AG20443 (cell line): ENCODE data around the gene GRM1.

ENCODE experiments used
- DNase-seq: peaks from one replicate; pipeline ENCODE4 v3.0.0; 2012; ENCODE audit warnings: low spot score, mixed read lengths

Gene GRM1

DNA sequence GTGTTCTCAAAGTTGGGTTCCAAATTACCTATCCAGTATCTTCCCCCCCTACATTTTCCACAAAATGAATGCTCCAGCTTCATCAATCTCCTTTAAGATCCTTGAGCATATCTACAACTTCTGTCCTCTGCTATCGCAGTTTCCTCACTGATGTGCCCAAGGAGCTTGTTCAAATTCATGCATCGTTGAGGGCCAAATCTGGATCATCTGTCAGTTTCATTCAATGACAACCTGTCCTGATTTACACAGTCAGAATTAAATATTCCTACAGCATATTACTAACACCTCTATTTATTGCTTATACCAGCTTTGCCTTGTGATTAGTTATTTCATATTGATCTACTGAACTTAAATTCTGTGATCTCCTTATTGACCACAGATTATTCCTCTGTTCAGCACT, 68.7 kb downstream of the GRM1 start:
- no peak for DNase-seq

DNA sequence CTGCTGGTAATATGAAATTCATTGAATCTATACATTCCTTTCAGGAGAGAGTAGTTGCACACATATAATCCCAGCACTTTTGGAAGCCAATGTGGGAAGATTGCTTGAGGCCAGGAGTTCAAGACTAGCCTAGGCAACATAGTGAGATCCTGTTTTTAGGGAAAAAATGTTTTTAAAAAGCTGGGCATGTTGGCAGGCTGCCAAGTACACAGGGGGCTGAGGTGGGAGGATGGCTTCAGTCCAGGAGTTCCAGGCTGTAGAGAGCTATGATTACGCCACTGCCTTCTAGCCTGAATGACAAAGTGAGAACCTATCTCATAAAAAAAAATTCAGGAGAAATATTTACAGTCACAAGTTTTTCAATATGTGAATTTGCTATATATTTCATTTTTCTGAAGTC, 71.9 kb downstream of the GRM1 start:
- no peak for DNase-seq

DNA sequence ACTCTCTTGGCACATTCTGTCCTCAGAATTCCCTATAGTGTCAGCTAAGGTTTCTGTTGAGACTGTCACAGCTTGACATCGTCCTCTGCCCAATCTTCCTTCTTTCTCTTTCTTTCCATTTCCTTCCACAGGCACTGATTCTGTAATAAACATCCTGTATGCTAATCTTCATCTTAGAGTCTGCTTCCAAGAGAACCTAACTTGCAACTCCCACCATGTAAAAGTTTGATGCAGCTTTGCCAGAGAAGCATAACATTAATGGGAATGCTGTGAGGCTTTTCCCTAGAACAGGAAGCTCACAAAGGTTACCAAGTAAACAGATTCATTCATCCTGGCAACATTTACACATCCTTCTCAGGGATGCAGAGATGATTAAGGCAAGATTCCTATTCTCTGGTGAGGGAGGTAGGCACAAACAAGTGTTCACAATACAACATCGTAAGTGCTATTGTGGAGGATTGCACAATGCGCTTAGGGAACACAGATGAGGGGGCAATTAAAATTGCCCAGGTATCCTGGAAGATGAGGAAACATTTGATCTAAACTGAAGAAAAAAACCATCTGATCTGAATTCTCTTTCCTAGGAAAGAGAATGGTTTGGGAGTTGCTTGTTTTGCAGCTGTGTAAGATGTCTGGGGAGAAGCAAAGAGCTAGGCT, 74.7 kb downstream of the GRM1 start:
- DNase-seq = no peak

DNA sequence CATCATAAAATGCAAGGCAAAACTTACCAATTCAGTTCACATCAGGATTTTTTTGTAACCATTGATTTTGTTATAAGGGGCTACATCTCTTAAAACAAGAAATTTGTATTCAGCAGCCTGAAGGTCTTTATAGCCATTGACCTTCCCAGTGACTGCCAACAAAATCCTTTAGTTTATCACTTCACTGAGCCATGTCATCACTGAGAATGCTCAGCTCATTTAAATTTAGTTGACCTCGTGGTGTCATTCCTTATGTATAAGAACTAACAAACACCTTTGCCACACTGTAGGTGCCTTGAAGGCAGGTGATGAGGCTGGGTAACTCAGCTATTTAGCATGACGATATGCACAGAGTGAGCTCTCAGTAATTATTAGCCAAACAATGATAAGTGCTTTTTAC, 77.7 kb downstream of the GRM1 start:
- DNase-seq = no peak

DNA sequence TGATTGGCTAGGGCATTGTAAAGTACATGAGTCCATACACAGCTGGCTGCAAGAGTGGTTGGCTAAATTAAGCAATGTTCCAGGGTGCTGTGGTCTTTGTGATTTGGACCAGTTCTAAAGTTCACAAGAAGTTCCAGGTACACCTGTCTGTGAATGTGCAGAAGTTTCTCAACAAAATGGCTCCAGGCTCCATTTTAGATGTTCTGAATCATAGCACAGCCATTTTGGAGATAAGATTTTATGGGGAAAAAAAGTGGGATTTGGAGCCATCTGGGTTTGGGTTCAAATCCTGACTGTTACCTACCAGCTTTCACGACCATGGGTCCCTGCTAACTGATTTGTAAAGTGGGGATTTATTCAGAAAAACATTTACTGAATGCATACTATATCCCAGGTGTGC, 82.1 kb downstream of the GRM1 start:
- DNase-seq = no peak

DNA sequence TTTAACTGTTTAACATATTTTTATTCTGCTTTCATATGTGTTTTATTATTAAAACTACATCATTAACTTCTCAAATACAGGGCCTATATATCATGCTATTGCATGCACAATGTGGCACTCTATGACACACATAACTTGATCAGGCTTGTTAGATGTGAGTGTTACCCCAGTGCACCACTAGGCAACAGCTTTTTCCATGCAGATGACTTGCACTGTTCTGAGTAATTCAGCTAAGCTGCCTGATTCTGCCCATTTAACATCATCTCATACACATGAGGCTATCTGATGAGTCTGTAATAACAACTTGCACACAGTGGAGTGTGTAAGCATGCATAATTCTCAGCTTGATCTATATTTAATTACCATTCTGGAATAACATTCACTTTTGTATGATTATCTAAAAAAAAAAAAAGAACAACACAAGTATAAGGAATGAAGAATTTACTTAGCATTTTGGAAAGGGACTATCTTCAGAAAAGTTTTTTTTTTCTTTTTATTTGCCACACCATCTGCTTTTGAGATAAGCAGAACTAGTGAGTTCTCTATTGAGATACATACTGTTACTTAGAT, 83.1 kb downstream of the GRM1 start:
- no peak for DNase-seq

DNA sequence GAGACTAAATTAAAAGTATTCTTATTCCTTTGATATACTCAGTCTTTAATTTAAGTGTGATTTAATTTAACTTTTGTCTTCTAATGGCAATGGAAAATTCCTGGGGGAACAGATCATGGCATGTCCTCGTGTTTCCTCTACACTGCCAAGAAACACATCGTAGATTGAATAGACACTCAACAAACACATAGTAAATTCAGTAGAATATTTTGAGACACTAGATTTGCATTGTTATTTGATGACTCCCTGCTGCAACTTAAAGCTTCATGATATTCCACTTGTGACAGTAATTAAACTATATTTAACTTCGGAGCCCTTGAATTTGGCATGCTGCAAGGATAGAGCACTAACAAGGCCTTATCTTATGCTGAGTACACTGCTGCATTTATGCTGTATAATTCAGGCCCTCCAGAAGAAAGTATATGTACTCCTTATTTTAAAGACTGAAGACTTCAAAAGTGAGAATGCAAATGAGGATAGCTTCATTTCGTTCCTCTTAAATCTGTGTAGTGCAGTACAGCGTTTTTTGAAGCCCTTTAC, 84.3 kb downstream of the GRM1 start:
- no peak for DNase-seq

DNA sequence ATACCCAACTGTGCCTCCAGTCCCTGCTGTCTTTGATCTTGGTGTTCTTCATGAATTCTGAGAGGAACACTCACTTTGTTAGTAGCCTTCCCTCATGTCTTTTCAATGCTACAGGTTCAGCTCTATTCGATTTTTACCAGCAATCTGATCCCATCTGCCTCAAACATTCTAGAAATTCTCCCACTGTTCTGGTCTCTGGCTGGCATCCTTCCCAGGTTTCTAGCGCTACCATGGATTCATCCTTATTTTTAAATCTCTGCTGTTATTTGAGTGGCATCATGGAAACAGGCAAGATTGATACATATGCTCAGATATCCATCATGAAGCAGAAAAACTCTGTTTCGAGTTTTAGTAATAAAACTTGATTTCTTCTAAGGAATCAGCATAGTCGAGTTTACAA, 94.8 kb downstream of the GRM1 start:
- DNase-seq = no peak

DNA sequence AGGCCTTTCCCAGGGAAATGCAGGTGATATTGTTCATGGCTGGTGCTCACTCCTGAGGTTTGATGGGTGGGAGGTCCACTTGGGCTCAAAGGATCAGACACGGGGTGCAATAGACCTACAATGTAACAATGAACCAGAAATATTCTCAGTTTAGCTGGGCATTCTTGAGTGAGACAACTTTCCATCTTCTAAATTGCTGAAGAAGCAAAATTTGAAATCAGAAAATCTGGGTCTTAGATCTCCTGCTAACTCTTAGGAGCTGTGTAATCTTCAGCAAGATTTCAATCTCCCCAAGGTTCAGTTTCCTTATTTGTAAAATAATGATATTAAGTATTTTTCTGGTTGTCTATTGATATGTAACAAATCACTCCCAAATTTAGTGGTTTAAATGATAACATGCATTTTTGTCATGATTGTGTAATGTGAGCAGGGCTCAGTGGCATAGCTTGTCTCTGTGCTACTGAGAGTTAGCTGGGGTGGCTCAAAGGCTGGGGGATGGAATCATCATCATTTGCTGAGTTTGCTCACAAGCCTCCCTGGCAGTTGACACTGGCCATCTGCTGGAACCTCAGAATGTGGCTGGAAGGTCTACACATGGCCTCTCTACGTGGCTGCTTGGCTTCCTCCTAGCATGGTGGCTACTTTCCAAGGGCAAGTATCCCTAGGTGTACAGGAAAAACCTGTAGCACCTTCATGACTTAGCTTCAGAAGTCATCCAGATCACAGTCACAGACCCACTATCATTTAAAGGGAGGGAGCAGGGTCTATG, 98.8 kb downstream of the GRM1 start:
- DNase-seq = no peak

DNA sequence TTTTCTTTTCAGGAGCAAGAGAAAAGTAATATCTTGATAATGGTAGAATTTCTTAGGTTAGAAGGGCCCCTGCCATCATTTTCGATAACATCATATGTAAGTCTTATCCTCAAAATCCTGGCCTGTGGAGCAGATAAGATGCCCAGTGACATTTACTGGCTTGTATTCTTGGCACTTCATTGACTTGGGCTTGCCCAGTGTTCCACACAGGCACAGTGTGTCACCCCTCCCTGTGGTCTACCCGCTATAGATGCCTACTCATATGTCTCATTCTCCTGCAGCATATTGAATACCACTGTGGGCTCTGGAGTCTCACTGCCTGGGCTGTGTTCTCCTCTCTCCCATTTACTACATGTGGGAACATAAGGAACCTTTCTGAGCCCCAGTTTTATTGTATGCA, 105.0 kb downstream of the GRM1 start:
- no peak for DNase-seq

DNA sequence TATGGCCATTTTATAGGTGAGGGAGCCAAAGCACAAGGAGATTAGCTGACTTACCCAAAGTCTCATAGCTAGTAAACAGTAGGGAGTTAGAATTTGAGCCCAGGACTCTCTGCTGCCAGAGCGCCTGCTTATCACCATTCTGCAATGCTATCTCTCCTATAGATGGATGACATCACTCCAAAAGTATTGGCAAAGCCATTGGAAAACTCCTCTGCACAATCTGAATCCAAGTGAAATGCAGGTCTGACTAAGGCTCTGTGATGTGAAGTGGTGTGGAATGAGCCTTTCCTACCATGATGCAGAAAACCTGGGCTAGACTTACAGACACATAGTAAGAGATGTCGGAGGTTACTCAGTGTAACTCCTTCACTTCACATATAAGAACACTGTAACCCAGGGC, 106.3 kb downstream of the GRM1 start:
- DNase-seq = no peak

DNA sequence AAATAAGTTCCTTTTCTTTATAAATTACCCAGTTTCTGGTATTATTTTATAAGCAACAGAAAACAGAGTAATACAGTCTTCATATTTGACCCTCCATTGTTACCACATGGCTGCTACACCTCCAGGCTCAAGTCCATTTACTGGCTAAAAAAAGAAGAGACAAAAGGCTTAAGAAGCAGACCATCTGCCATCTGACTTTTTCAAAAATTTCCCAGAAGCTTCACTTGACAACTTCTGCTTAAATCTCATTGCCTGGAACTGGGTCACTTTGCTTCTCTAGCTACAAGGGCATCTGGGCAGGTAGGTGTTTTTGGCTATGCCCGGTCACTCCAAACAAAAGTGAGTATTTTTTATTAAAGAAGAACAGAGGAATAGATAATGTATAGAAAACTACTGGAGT, 118.0 kb downstream of the GRM1 start:
- DNase-seq = no peak

DNA sequence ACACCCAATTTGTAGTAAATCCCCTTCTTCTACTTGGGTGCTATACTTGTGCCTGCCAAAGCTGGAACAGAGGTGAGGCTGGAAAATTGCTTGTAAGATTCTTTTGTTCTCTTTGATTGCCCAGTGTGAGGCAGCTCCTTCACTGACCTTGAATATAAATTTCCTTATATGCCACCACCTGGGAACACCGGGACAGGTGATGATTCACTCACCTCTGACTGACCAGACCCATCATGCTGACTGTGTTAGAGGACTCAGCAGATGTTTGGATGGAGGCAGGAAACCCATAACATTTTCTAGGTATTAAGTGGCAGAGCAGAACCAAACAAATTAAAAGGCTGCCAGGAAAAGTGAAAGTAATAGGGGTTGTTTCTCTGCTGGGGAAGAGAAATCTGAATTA, 120.9 kb downstream of the GRM1 start:
- no peak for DNase-seq

DNA sequence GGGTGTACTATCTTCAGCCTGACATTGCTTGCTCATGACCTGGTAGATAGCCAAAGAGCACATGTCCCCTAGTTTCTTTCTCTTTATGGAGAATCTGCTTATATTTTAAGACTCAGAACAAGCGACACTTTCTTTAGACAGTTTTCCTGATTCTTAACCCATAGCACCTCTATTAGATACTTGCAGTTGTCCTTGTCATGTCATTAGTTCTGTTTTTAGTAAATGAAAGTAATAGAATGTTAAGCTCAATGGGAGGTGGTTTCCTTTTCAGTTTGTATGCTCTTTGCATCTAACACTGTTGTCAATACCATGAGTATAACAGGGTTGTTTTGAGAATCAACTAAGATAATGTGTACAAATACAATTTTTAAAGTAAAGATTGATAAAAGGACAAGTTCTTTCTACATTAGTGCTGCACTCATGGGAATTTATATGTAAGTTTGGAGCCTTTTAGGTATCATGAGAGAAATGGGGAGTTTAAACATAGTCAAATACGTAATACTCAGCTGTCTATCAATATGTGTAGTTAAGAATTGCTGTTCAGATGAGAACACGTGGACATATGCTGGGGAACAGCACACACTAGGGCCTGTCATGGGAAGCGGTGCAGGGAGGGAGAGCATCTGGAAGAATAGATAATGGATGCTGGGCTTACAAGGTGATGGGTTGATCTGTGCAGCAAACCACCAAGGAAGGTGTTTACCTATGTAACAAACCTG, 124.3 kb downstream of the GRM1 start:
- DNase-seq = no peak

DNA sequence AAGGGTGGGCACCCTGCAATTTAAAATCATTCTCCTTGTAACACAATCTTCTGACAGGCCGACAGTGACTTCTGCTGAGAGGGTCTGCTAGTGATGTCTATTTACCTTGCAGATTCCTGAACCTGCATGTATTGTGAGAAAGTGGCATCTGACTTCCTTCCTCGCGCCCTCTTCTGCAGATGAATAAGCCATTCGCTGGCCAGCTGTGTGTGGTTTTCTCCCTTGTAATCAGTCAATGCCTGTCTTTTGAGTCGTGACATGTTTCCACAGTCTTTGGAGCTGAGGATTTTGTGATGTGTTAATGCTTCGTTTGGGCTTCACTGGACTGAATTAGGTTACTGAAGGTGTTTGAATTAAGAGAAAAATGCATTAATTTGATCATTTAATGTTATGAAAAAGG, 125.3 kb downstream of the GRM1 start:
- no peak for DNase-seq

DNA sequence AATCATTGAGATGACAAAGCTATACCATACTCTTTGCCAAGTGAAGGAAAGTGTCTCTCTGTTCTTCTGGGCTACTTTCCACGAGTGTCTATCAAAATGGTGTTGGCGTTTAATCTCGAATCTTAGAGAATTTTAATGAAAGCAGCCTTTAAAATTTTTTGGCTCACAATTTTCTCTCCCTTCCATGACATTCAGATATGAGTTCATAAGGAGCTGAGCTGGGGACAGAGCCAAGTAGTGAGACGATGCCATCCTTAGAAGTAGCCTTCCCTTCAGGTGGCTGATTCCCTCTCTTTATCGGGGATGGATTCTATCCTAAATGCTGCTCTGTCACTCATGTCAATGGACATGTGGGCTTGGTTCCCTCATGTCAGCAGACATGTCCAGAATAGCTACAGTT, 132.8 kb downstream of the GRM1 start:
- DNase-seq = no peak

DNA sequence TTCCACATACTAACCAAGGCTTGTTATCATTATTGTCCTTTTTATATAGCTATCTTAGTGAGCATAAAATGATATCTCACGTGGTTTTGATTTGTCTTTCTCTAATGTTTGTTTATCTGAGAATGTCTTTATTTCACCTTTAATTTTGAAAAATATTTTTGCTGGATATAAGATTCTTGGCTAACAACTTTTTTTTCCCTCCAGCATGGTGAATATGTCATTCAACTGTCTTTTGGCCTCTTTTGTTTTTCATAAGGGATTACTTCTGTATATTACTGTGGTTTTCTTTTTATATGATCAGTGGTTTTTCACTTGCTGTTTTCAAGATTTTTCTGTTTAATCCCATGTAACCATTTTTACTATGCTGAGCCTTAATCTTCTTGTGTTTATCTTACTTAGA, 141.0 kb downstream of the GRM1 start:
- no peak for DNase-seq

DNA sequence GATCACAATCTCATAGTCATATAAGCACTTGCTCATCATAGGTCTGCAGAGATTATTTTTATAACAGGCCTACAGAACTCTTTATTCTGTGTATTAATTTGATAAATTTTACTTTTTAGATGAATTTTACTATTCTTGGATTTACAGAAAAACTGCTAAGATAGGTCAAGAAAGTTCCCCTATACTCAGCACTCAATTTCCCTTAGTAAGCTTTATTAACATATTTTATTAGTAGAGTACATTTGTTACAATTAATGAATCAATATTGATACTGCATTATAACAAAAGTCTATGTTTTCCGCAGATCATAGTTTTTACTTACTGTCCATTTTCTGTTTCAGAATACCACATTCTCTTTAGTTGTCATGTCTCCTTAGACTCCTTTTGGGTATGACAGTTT, 148.9 kb downstream of the GRM1 start:
- DNase-seq = no peak

DNA sequence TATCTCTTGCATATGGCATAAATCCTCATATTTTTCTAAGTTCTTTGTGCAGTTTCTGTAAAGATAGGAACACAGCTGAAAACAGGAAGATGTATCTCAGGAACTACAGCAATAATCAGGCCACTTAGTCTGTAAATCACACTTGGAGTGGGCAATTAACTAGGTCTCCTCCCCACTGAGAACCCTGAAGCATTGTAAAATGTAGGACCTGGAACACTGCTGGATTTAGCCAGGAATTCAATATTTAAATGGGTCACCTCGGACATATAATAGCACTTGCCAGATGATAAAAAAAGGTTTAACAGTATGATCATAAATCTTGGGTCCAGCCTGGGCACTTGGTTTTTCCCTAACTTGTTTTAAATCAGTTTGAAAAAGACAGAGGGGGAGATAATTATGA, 155.0 kb downstream of the GRM1 start:
- no peak for DNase-seq

DNA sequence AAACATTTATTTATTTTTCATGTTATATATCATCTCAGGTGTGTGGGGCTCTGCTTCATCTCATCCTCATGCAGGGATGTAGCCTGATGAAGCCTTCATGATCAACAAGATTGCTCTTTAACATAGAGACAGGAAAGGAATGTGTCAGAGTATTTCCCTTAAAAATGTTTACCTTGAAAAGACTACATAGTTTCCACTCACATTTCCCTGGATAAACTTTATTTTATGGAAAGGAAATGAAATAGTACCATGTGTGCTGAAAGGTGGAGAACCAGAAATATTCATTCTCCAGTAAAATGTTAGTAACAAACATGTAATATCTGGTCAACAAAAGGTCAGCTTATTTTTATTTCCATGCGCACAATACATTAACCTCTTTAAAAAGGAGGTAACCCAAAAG, 155.8 kb downstream of the GRM1 start:
- no peak for DNase-seq

DNA sequence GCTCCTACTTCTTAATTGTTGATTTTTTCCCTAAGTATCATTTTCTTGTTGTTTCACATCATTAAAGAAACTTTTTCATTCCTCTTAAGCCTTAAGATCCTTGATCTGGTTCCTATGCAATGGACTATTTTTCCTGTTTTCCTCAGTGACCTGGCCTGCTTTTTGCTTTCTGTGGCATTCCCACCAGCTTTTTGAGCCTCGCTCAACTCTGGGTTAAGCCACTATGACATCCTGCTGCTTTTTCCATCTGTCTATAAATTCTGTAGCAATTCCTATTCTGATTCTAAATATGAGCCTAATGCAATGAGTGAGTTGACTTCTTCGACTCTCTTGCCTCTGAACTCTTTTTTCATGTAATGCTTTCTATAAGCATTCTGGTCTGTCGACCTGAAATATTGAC, 160.3 kb downstream of the GRM1 start:
- DNase-seq = no peak

DNA sequence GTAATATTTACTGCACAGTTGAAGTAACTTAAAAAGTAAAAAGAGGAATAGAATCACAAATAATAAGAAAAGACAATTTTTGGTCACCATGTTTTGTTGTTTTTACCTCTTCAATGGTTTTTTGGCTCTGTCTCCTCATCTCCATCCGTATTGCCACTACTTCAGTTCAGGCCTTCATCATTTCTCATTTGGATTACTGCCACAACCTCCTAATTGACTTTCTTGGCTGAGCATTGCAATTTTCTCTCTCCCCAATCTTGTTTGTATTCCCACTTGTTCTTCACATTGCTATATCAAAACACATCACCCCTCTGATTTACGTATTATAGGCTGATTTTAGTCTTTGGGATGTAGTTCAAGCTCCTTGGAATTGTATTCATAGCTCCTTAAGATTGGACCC, 161.7 kb downstream of the GRM1 start:
- DNase-seq = no peak

DNA sequence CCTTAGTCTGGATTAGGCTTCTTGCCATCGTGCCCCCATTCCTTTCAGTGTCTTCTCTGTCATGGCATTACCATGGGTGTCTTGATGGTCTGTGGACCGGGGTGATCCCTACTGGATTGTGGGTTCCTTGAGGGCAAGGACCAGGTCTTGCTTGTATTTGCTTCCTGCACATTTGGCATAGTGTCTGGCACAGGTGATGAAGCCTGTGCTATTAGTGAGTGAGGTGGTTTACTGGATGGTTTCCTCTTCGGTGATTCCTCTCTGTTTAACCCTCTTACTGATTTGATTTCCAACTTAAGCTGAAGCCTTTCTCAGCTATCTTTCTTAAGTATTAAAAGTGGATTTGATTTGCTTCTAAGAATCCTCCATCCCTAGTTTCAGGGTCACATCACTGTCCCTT, 162.3 kb downstream of the GRM1 start:
- no peak for DNase-seq
